Measurements from ENCODE around the gene OSER1. TPM values are rescaled to one million over a fixed set of nuclear protein-coding genes. Genes with fewer than 3 reads are reported as not detected.

Gene OSER1
- total RNA-seq, 4 donors from 2014 or later: 11.2 to 38.0 (median 26.2) TPM

- DNase-seq: no peak
- 58 to 100% methylated on average over 1 to 6 of the region's 6 CpGs for WGBS, 2 donors (ENCODE audit: low coverage in 1 of 2)
- H3K36me3 ChIP-seq: no peaks in the 10 kb centered on the region
- H3K27ac ChIP-seq: peak overlapping the region in 1 of 4 donors; percentile 20
- H3K4me3 ChIP-seq: no peak overlapping the region
- intact Hi-C loops (cut with DNase I; ENCODE audit: low total_unique reads) (no loop called here), in situ Hi-C loops (cut with MboI; ENCODE audit: low pct_ligation_motif_present in 1 of 4, low pct_unique_long_range_greater_than_20kb in 1 of 4, low sequenced_read_pairs in 3 of 4) (loop anchor here (5.0 to 25.0 kb wide), 7 partner anchors 85 to 393 kb away; partner anchors contain the start of gene FITM2 (in 2 of the 4))
- peaks cover 5 to 23% (median 15%) of the 10 kb centered on the region in 4 donors for H3K4me1 ChIP-seq
- TF ChIP-seq CTCF (IDR thresholded peaks at IDR 0.05) (no peak), POLR2AphosphoS5 (IDR thresholded peaks at IDR 0.05) (no peak), POLR2A (IDR thresholded peaks at IDR 0.05) (no peak), EP300 (IDR thresholded peaks at IDR 0.05; ENCODE audit: low read depth) (no peak)
- H3K9me3 ChIP-seq: no peaks in the 10 kb centered on the region
- no peaks in the 10 kb centered on the region for H3K27me3 ChIP-seq
These were observed 9.2 kb upstream of the OSER1 start for GRCh38 chr20:44219791-44220190.

GRCh38 chr20:44219170-44219730, 8.7 kb upstream of the OSER1 start:
- in situ Hi-C loops (cut with MboI; ENCODE audit: low pct_ligation_motif_present in 1 of 4, low pct_unique_long_range_greater_than_20kb in 1 of 4, low sequenced_read_pairs in 3 of 4): loop anchor here (5.0 to 25.0 kb wide), 6 partner anchors 88 to 393 kb away; partner anchors contain the start of gene FITM2 (in 2 of the 4)
- no peak for TF ChIP-seq POLR2A (IDR thresholded peaks at IDR 0.05)
- no peak for TF ChIP-seq POLR2AphosphoS5 (IDR thresholded peaks at IDR 0.05)
- no peak for TF ChIP-seq EP300 (IDR thresholded peaks at IDR 0.05; ENCODE audit: low read depth)
- TF ChIP-seq CTCF (IDR thresholded peaks at IDR 0.05): no peak

GRCh38 chr20:44218446-44218845, 7.9 kb upstream of the OSER1 start:
- H3K36me3 ChIP-seq: no peaks in the 10 kb centered on the region
- H3K27ac ChIP-seq: peak overlapping the region in 2 of 4 donors; percentile 10 to 24
- no peaks in the 10 kb centered on the region for H3K9me3 ChIP-seq
- intact Hi-C loops (cut with DNase I; ENCODE audit: low total_unique reads): no loop called here
- peaks cover 5 to 23% (median 14%) of the 10 kb centered on the region in 4 donors for H3K4me1 ChIP-seq
- TF ChIP-seq POLR2AphosphoS5 (IDR thresholded peaks at IDR 0.05): no peak
- TF ChIP-seq EP300 (IDR thresholded peaks at IDR 0.05; ENCODE audit: low read depth): no peak
- no peak for TF ChIP-seq CTCF (IDR thresholded peaks at IDR 0.05)
- no peak for TF ChIP-seq POLR2A (IDR thresholded peaks at IDR 0.05)
- no peaks in the 10 kb centered on the region for H3K27me3 ChIP-seq
- DNase-seq: no peak
- WGBS, 2 donors (ENCODE audit: low coverage in 1 of 2): 37 to 45% methylated on average over 4 of the region's 4 CpGs
- in situ Hi-C loops (cut with MboI; ENCODE audit: low pct_ligation_motif_present in 1 of 4, low pct_unique_long_range_greater_than_20kb in 1 of 4, low sequenced_read_pairs in 3 of 4): loop anchor here (5.0 to 25.0 kb wide), 6 partner anchors 89 to 394 kb away; partner anchors contain the start of gene FITM2 (in 2 of the 4)
- H3K4me3 ChIP-seq: no peak overlapping the region

More at GRCh38 chr20:44219170-44219730, 8.7 kb upstream of the OSER1 start:
- no peaks in the 10 kb centered on the region for H3K9me3 ChIP-seq
- no peak for DNase-seq
- no peak overlapping the region for H3K27ac ChIP-seq
- WGBS, 2 donors (ENCODE audit: low coverage in 1 of 2): 61 to 62% methylated on average over 4 to 5 of the region's 5 CpGs
- H3K27me3 ChIP-seq: no peaks in the 10 kb centered on the region
- no peaks in the 10 kb centered on the region for H3K36me3 ChIP-seq
- no peak overlapping the region for H3K4me3 ChIP-seq
- intact Hi-C loops (cut with DNase I; ENCODE audit: low total_unique reads): no loop called here
- peaks cover 5 to 23% (median 15%) of the 10 kb centered on the region in 4 donors for H3K4me1 ChIP-seq

GRCh38 chr20:44217342-44218092, 6.9 kb upstream of the OSER1 start:
- WGBS, 2 donors (ENCODE audit: low coverage in 1 of 2): 31% methylated on average over 11 of the region's 11 CpGs
- peak overlapping the region in 2 of 4 donors; percentile 10 to 24 for H3K27ac ChIP-seq
- in situ Hi-C loops (cut with MboI; ENCODE audit: low pct_ligation_motif_present in 1 of 4, low pct_unique_long_range_greater_than_20kb in 1 of 4, low sequenced_read_pairs in 3 of 4): loop anchor here (5.0 to 25.0 kb wide), 6 partner anchors 90 to 395 kb away; partner anchors contain the start of gene FITM2 (in 2 of the 4)

More at GRCh38 chr20:44217342-44218092, 6.9 kb upstream of the OSER1 start:
- TF ChIP-seq POLR2AphosphoS5 (IDR thresholded peaks at IDR 0.05) (no peak), CTCF (IDR thresholded peaks at IDR 0.05) (peak; percentile 84 to 95 (median 91))
- Histone ChIP-seq H3K9me3 (no peaks in the 10 kb centered on the region), H3K4me3 (no peak overlapping the region), H3K36me3 (no peaks in the 10 kb centered on the region), H3K27me3 (no peaks in the 10 kb centered on the region), H3K4me1 (peaks cover 5 to 17% (median 7%) of the 10 kb centered on the region in 4 donors)
- DNase-seq: peak; percentile 85
- intact Hi-C loops (cut with DNase I; ENCODE audit: low total_unique reads): no loop called here

Data from transverse colon (tissue), 4 donors.